22Rv1 (cell line): ENCODE results near the gene NCOA4.
"Not testable (repeated sequence)": the region's sequence is repeated elsewhere in the genome, so short reads cannot be mapped to it uniquely, and the experiment has no call there.

Experiments used
- CTCF ChIP-seq: fragments of 450-650 bp; IDR thresholded peaks from 2 replicates; pipeline ENCODE4 v1.5.1; 2017; ENCODE audit warnings: mild to moderate bottlenecking
- ZFX ChIP-seq: fragments of 450-650 bp; IDR thresholded peaks from 2 replicates; pipeline ENCODE4 v1.6.1; 2017; ENCODE audit warnings: antibody characterized with exemption, borderline replicate concordance

GRCh38 chr10:45972106-45972812, 58.2 kb downstream of the NCOA4 start, which contains the start of gene TIMM23:
- TF ChIP-seq CTCF, ZFX: not testable (repeated sequence)
